ENCODE data around the gene CORIN. TPM values are rescaled to one million over a fixed set of nuclear protein-coding genes. Genes with fewer than 3 reads are reported as not detected.

CORIN gene
- total RNA-seq, 1 experiment from 2014 or later = 3.5 TPM

- H2AFZ ChIP-seq (ENCODE audit: low read depth, low read length, poor library complexity, severe bottlenecking) = no peak overlapping the region
- H3K36me3 ChIP-seq (ENCODE audit: control insufficient read depth in 1 of 2, insufficient read depth in 2 of 2, low read length in 2 of 2) = no peaks in the 10 kb centered on the region
- no peaks in the 10 kb centered on the region for H3K9me3 ChIP-seq (ENCODE audit: control insufficient read depth in 1 of 2, insufficient read depth in 1 of 2, low read depth in 1 of 2, low read length in 2 of 2)
- no peak overlapping the region for H3K4me3 ChIP-seq (replicated peaks in 1 of 2; ENCODE audit: low read depth in 1 of 2, low read length in 2 of 2)
- no peak overlapping the region for H3K9ac ChIP-seq (ENCODE audit: low read length)
- no peak overlapping the region for H3K4me2 ChIP-seq (ENCODE audit: low read length)
- ChIA-PET RAD21 (ENCODE audit: low non-redundant PET in 1 of 2, low total read pairs in 2 of 2, uncharacterized antibody in 2 of 2, unreplicated experiment in 2 of 2) (no interaction called here), CTCF (no interaction called here), POLR2A (no interaction called here)
- BruUV-seq (replicated peaks) = no TSS peak
- no peaks in the 10 kb centered on the region for H3K79me2 ChIP-seq (ENCODE audit: insufficient read depth, low read length)
- TF ChIP-seq ATF3 (IDR thresholded peaks at IDR 0.05) (no peak), SIN3A (IDR thresholded peaks at IDR 0.05; ENCODE audit: low read depth) (no peak)
- no peaks in the 10 kb centered on the region for H3K4me1 ChIP-seq (ENCODE audit: control insufficient read depth in 1 of 2, insufficient read depth in 2 of 2, low read length in 2 of 2)
- H3K9me2 ChIP-seq (ENCODE audit: insufficient read depth) = no peaks in the 10 kb centered on the region
- ATAC-seq = no peak
- intact Hi-C loops (cut with micrococcal nuclease) = no loop called here
- no peak for DNase-seq (ENCODE audit: low read depth, low spot score)
- H4K20me1 ChIP-seq (ENCODE audit: insufficient read depth) = no peaks in the 10 kb centered on the region
- no peak overlapping the region for H3K27ac ChIP-seq (ENCODE audit: low read depth, low read length)
- no peaks in the 10 kb centered on the region for H3K27me3 ChIP-seq (ENCODE audit: insufficient read depth, low read length)
Observed at GRCh38 chr4:47621181-47621580, 216.7 kb downstream of the CORIN start.

- H3K4me3 ChIP-seq (replicated peaks in 1 of 2; ENCODE audit: low read depth in 1 of 2, low read length in 2 of 2) = no peak overlapping the region
- ChIA-PET RAD21 (ENCODE audit: low non-redundant PET in 1 of 2, low total read pairs in 2 of 2, uncharacterized antibody in 2 of 2, unreplicated experiment in 2 of 2) (no interaction called here), CTCF (no interaction called here), POLR2A (no interaction called here)
- DNase-seq (ENCODE audit: low read depth, low spot score) (no peak), ATAC-seq (no peak)
- H3K27ac ChIP-seq (ENCODE audit: low read depth, low read length) = no peak overlapping the region
- H4K20me1 ChIP-seq (ENCODE audit: insufficient read depth) = no peaks in the 10 kb centered on the region
- H3K9ac ChIP-seq (ENCODE audit: low read length) = no peak overlapping the region
- H3K36me3 ChIP-seq (ENCODE audit: control insufficient read depth in 1 of 2, insufficient read depth in 2 of 2, low read length in 2 of 2) = no peaks in the 10 kb centered on the region
- no TSS peak for BruUV-seq (replicated peaks)
- H3K79me2 ChIP-seq (ENCODE audit: insufficient read depth, low read length) = no peaks in the 10 kb centered on the region
- no peaks in the 10 kb centered on the region for H3K27me3 ChIP-seq (ENCODE audit: insufficient read depth, low read length)
- H3K4me2 ChIP-seq (ENCODE audit: low read length) = no peak overlapping the region
- no peak overlapping the region for H2AFZ ChIP-seq (ENCODE audit: low read depth, low read length, poor library complexity, severe bottlenecking)
- H3K4me1 ChIP-seq (ENCODE audit: control insufficient read depth in 1 of 2, insufficient read depth in 2 of 2, low read length in 2 of 2) = no peaks in the 10 kb centered on the region
- no peaks in the 10 kb centered on the region for H3K9me3 ChIP-seq (ENCODE audit: control insufficient read depth in 1 of 2, insufficient read depth in 1 of 2, low read depth in 1 of 2, low read length in 2 of 2)
- intact Hi-C loops (cut with micrococcal nuclease) = no loop called here
- no peaks in the 10 kb centered on the region for H3K9me2 ChIP-seq (ENCODE audit: insufficient read depth)
- no peak for TF ChIP-seq ZNF274 (IDR thresholded peaks at IDR 0.05; ENCODE audit: low read depth, low read length)
- no peak for TF ChIP-seq ATF3 (IDR thresholded peaks at IDR 0.05)
- no peak for TF ChIP-seq ZFX (IDR thresholded peaks at IDR 0.05)
- TF ChIP-seq ZBTB33 (IDR thresholded peaks at IDR 0.05; ENCODE audit: extremely low read depth, insufficient replicate concordance, low read length) = no peak
- TF ChIP-seq SRF (IDR thresholded peaks at IDR 0.05; ENCODE audit: low read depth) = no peak
- no peak for TF ChIP-seq POLR2A (IDR thresholded peaks at IDR 0.05; ENCODE audit: borderline replicate concordance, extremely low read depth, insufficient read depth, insufficient read length)
- TF ChIP-seq YY1 (IDR thresholded peaks at IDR 0.05; ENCODE audit: extremely low read depth, insufficient replicate concordance, low read depth, low read length) = no peak
- TF ChIP-seq POLR2AphosphoS5 (IDR thresholded peaks at IDR 0.05; ENCODE audit: low read depth, low read length) = no peak
- TF ChIP-seq SP1 (IDR thresholded peaks at IDR 0.05; ENCODE audit: low read depth) = no peak
- TF ChIP-seq ELF1 (IDR thresholded peaks at IDR 0.05; ENCODE audit: borderline replicate concordance, low read depth) = no peak
- TF ChIP-seq REST (IDR thresholded peaks at IDR 0.05; ENCODE audit: low read depth) = no peak
- no peak for TF ChIP-seq EGR1 (IDR thresholded peaks at IDR 0.05; ENCODE audit: low read depth)
- TF ChIP-seq TCF7L2 (IDR thresholded peaks at IDR 0.05; ENCODE audit: borderline replicate concordance, extremely low read depth, insufficient read depth, insufficient read length) = no peak
- TF ChIP-seq CBX3 (IDR thresholded peaks at IDR 0.05; ENCODE audit: low read depth) = no peak
- no peak for TF ChIP-seq EZH2 (IDR thresholded peaks at IDR 0.05)
- no peak for TF ChIP-seq CEBPB (IDR thresholded peaks at IDR 0.05; ENCODE audit: low read depth)
Observed at GRCh38 chr4:47619691-47620090, 218.2 kb downstream of the CORIN start.

Data from HCT116 (cell line).